Astrocyte (in vitro differentiated cells and primary cell): ENCODE measurements around the gene TMEM273. TPM values are rescaled to one million over a fixed set of nuclear protein-coding genes. Genes with fewer than 3 reads are reported as not detected.

ENCODE experiments used
- DNase-seq: peaks from one replicate; pipeline ENCODE4 v3.0.0-alpha.2; 2010; ENCODE audit warnings: low read depth
- FAIRE-seq: peaks from 2 replicates; lab custom pipeline; 2011; peaks lifted over from hg19 to GRCh38; lab: Jason Lieb, UNC
- H2AFZ ChIP-seq: 2 replicates; pipeline ENCODE4 v1.6.0; 2012; ENCODE audit warnings: low read depth, low read length, inconsistent platforms
- H3K27ac ChIP-seq: 2 replicates; pipeline ENCODE4 v1.5.1; 2011; ENCODE audit warnings: low read depth, low read length, inconsistent platforms
- H3K27me3 ChIP-seq: 2 replicates; pipeline ENCODE4 v1.6.0; 2011; ENCODE audit warnings: low read length, inconsistent platforms; ENCODE audit not compliant: insufficient read depth
- H3K36me3 ChIP-seq: 2 replicates; pipeline ENCODE4 v1.5.1; 2011; ENCODE audit warnings: low read length, inconsistent platforms; ENCODE audit not compliant: insufficient read depth
- H3K4me1 ChIP-seq: 2 replicates; pipeline ENCODE4 v1.5.1; 2011; ENCODE audit warnings: low read length, inconsistent platforms; ENCODE audit not compliant: insufficient read depth
- H3K4me2 ChIP-seq: 2 replicates; pipeline ENCODE4 v1.6.0; 2012; ENCODE audit warnings: low read length, inconsistent platforms
- H3K4me3 ChIP-seq: 2 replicates; pipeline ENCODE4 v1.5.1; 2011; ENCODE audit warnings: low read depth, mild to moderate bottlenecking, low read length, inconsistent platforms; ENCODE audit not compliant: insufficient read depth
- H3K79me2 ChIP-seq: 2 replicates; pipeline ENCODE4 v1.6.0; 2012; ENCODE audit warnings: mild to moderate bottlenecking, low read length, inconsistent platforms; ENCODE audit not compliant: insufficient read depth
- H3K9ac ChIP-seq: 2 replicates; pipeline ENCODE4 v1.6.0; 2012; ENCODE audit warnings: mild to moderate bottlenecking, low read length, inconsistent platforms
- H3K9me3 ChIP-seq: 2 replicates; pipeline ENCODE4 v1.5.1; 2012; ENCODE audit warnings: low read depth, mild to moderate bottlenecking, low read length, inconsistent platforms; ENCODE audit not compliant: insufficient read depth
- H4K20me1 ChIP-seq: 2 replicates; pipeline ENCODE4 v1.6.0; 2012; ENCODE audit warnings: low read length, inconsistent platforms; ENCODE audit not compliant: insufficient read depth
- H3K27ac Mint-ChIP-seq: one replicate; pipeline ENCODE4 v1.8.0; 2021; ENCODE audit warnings: mild to moderate bottlenecking, mixed read lengths; ENCODE audit not compliant: unreplicated experiment
- H3K27me3 Mint-ChIP-seq: one replicate; pipeline ENCODE4 v1.8.0; 2021; ENCODE audit warnings: low read depth, mixed read lengths; ENCODE audit not compliant: unreplicated experiment
- H3K36me3 Mint-ChIP-seq: one replicate; pipeline ENCODE4 v1.8.0; 2021; ENCODE audit warnings: low read depth, mixed read lengths; ENCODE audit not compliant: unreplicated experiment
- H3K4me1 Mint-ChIP-seq: one replicate; pipeline ENCODE4 v1.8.0; 2021; ENCODE audit warnings: low read depth, mixed read lengths; ENCODE audit not compliant: unreplicated experiment
- H3K4me3 Mint-ChIP-seq: one replicate; pipeline ENCODE4 v1.8.0; 2021; ENCODE audit warnings: mild to moderate bottlenecking, moderate library complexity, mixed read lengths; ENCODE audit not compliant: unreplicated experiment
- H3K9me3 Mint-ChIP-seq: one replicate; pipeline ENCODE4 v1.8.0; 2021; ENCODE audit warnings: mild to moderate bottlenecking, mixed read lengths; ENCODE audit not compliant: unreplicated experiment
- CTCF ChIP-seq: IDR thresholded peaks from 2 replicates; pipeline ENCODE4 v1.5.1; 2011; ENCODE audit warnings: low read depth, mild to moderate bottlenecking, inconsistent platforms, low read length, moderate library complexity; ENCODE audit not compliant: insufficient read depth
- EZH2 ChIP-seq: IDR thresholded peaks from 2 replicates; pipeline ENCODE4 v1.6.1; 2012; ENCODE audit warnings: mild to moderate bottlenecking, low read length, inconsistent platforms; ENCODE audit not compliant: insufficient read depth
- total RNA-seq: library from RNA; stranded (reverse); gene quantifications from 2 replicates; pipeline ENCODE4 v1.2.1, GENCODE V29; 2021

TMEM273 gene
- total RNA-seq, 1 donor from 2014 or later: not detected

GRCh38 chr10:49178489-49179471 is 9.4 kb downstream of the TMEM273 start:
- Mint-ChIP-seq H3K9me3 (no peaks in the 10 kb centered on the region), H3K27ac (no peak overlapping the region), H3K27me3 (peaks cover 14% of the 10 kb centered on the region), H3K4me3 (no peak overlapping the region), H3K4me1 (peaks cover 8% of the 10 kb centered on the region), H3K36me3 (no peaks in the 10 kb centered on the region)
- H4K20me1 ChIP-seq: no peaks in the 10 kb centered on the region
- H3K36me3 ChIP-seq: no peaks in the 10 kb centered on the region
- H3K79me2 ChIP-seq: no peaks in the 10 kb centered on the region
- FAIRE-seq (no peak), DNase-seq (no peak)
- no peaks in the 10 kb centered on the region for H3K9me3 ChIP-seq
- H3K4me3 ChIP-seq: no peak overlapping the region
- H3K4me2 ChIP-seq: no peak overlapping the region
- no peaks in the 10 kb centered on the region for H3K27me3 ChIP-seq
- no peak overlapping the region for H2AFZ ChIP-seq
- no peak overlapping the region for H3K9ac ChIP-seq
- no peak overlapping the region for H3K27ac ChIP-seq
- H3K4me1 ChIP-seq: peaks cover 15% of the 10 kb centered on the region
- no peak for TF ChIP-seq EZH2
- TF ChIP-seq CTCF: no peak

- DNase-seq (peak; percentile 85), FAIRE-seq (peak; percentile 99)
- Mint-ChIP-seq H3K9me3 (no peaks in the 10 kb centered on the region), H3K27me3 (peaks cover 15% of the 10 kb centered on the region), H3K36me3 (no peaks in the 10 kb centered on the region), H3K4me3 (no peak overlapping the region), H3K4me1 (peaks cover 8% of the 10 kb centered on the region), H3K27ac (peak overlapping the region; percentile 87)
- peak overlapping the region; percentile 38 for H3K4me2 ChIP-seq
- TF ChIP-seq EZH2 (no peak), CTCF (no peak)
- H4K20me1 ChIP-seq: no peaks in the 10 kb centered on the region
- H2AFZ ChIP-seq: peak overlapping the region; percentile 60
- no peaks in the 10 kb centered on the region for H3K36me3 ChIP-seq
- H3K27me3 ChIP-seq: no peaks in the 10 kb centered on the region
- H3K4me3 ChIP-seq: no peak overlapping the region
- H3K9ac ChIP-seq: peak overlapping the region; percentile 59
- peaks cover 15% of the 10 kb centered on the region for H3K4me1 ChIP-seq
- no peaks in the 10 kb centered on the region for H3K79me2 ChIP-seq
- no peaks in the 10 kb centered on the region for H3K9me3 ChIP-seq
- peak overlapping the region; percentile 74 for H3K27ac ChIP-seq
Measured at GRCh38 chr10:49177391-49178355, 10.5 kb downstream of the TMEM273 start.
